Inflammatory macrophage treated with lipopolysaccharide for 1 hour (primary cell): ENCODE measurements around the gene CUBN.

ENCODE experiments used
- DNase-seq, 2 donors: peaks; one replicate each; pipeline ENCODE4 v3.0.0-alpha.2; 2020 to 2022

Gene CUBN

DNA sequence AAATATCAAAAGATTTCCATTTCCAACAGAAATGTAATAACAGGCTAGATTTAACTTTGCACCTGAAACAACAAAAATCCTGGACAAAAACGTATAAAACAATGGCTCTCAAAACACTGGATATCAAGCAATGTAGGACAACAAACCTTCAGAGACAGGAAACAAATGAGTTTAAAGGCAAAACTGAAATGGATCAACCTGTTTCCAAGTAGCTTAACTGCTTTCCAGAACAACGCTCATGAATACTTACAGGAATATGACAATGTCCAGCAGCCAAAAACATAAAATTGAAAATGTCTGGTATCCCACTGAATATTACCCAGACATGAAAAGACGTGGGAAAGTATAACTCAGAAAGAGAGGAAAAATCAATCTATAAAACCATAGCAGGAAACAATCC, 62.8 kb downstream of the CUBN start:
- no peak for DNase-seq

DNA sequence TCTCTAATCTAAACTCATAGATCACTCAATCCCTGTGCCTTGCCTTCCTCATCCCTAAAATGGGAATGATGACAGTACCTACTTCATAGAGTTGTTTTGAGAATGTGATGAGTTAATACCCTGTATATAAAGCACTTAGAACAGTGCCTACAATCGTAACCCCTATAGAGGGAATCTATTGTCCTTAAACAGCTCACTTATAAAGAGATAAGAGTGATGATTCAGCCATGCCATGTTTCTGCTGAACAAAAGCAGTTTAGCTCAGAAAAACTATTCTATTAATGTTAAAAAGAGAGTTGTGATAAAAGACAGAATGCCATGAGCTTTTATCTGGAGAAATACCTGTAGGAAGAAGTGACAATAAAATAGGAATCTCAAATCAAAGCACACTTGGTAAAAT, 63.6 kb downstream of the CUBN start:
- no peak for DNase-seq

DNA sequence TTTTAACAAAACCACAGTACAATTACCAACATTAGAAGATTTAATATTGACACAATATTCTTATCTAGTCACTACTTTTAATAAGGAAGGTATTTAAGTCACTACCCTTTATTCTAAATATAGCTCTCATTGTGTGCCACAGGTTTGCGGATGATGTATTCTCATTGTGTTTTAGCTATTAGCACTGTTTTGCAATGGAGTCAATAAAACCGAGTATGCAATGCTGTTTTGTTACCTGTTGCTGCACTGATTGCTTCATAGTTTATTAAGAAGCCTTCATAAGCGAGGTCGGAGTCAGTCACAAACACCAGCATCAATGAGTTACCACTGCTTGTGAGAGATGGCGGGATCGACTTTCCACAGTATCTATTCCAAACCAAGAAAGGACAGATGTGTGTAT, 64.3 kb downstream of the CUBN start:
- DNase-seq: no peak

DNA sequence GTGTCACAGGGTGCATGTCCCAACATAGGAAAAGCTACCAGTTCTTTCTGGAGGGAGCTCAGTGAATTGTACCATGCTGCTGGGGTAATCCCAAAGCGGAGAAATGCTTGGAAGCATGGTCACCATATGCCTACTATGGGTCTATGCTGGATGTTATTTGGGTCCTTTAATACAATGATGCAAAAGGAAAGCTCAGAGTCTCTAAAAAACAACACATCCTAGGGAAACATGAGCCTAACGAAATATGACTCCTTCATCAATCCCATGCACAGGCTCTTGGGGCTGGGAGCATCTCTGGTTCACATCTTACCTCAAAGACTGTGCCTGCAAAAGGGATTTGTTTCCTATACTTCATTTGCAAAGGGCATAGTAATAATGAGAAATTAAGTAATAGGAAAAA, 65.2 kb downstream of the CUBN start:
- no peak for DNase-seq

DNA sequence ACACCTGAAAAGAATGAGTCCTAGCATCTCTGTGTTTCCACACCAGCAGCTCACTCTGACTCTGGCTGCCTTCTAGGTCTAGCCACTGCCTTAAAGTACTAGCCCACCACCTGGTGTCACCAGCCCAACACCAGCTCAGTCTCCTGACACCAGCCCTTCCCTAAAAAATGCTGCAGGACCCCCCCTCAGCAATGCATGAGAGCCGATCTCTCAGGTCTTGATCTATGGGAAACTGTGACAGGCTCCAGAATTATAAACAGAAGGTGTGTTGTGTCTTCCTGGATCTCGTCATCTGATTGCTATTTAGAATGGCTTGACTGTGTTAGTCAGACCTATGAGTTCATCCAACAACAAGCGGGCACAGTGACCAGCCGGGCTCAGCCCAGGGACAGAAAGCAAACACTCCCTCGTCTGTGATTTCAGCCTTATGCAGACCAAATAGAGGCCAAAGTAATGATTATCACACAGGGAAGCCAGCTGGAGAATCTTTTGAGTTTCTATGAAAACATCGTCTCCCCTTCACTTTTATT, 66.6 kb downstream of the CUBN start:
- DNase-seq: no peak

DNA sequence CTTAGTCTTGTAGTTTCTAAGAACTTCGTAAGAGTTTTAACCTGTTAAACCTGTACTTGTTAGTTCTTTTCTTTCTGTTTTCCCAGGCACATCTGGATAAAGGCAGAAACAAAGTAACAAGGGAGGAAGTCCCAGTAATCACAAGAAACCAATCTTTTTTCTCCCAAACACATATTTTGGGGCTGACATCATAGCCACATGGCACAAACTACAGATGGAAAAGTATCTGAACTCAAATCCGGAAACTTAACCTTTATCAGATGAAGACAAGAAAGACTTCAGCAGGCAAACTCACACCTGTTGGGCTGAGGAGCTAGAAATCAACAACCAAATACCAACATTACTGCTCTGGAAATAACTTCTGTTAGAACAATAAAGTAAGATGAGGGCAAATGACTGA, 67.1 kb downstream of the CUBN start:
- no peak for DNase-seq

DNA sequence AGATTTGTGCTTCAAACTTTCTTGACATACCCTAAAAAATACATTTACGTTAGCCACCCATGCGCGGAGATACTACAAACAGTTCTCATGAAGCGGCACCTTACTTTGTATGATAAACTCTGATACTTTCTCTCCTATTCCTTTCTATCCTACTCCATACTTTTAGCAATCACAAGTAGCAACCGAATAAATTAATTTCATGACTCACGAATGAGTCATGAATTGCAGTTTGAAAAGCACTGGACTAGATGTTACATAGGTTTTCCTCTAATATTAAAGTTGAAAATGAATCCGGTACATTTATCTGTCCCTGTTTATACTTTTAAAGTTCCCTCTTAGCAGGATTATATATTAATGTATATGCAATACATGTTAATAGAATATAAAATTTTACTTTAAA, 67.6 kb downstream of the CUBN start:
- no peak for DNase-seq

DNA sequence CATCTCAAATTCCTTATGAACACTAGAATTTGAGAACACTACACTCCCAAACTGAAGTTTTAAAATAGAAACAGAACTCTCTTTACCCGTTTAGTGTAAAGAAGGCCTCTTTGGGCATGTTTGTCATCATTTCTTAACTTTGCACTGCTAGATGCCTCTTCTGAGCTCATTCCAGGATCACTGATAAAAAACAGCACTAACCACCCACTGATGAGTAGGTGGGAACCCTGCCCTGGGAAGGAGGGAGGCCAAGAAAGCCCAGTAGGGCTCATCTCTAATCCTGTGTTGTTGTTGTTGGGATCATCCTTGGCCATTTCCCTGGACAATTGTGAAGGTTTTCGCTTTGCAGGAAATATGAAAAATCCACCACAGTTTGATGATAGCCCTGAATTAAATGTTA, 68.2 kb downstream of the CUBN start:
- DNase-seq: no peak

DNA sequence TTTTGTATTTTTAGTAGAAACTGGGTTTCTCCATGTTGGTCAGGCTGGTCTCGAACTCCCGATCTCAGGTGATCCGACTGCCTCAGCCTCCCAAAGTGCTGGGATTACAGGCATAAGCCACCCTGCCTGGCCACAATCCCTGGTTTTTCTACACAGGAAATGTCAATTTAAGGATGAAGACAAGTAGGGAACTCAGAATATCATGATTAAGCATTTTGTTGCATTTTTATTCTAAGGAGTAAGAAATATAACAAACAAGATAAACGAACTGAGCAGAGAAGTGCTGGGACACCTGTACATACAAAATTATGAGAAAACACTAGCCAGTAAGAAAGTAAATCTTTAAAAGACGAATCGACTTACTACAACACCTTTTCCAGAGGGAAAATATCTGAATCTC, 69.3 kb downstream of the CUBN start:
- no peak for DNase-seq

DNA sequence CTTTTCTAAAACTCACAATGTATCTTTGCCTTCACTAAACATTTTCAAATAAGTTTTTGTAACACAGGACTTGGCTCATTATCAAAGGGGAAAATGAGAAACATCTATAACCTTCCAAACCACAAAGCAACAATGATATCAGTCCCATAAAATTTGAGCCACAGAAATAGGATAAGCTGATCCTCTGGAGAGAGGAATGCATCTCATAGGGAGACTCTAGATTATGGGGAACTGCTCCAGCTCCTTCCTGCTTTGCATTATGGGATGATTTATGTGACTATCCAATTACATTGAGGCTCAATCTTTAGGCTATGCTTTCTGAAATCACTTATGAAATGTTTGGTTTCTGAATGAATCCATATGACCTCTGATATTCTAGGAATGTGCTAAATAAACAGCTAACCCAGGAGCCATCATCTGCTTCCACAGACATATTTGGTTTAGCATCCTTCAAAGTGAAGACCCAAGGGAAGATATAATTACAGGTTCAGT, 70.4 kb downstream of the CUBN start:
- no peak for DNase-seq

DNA sequence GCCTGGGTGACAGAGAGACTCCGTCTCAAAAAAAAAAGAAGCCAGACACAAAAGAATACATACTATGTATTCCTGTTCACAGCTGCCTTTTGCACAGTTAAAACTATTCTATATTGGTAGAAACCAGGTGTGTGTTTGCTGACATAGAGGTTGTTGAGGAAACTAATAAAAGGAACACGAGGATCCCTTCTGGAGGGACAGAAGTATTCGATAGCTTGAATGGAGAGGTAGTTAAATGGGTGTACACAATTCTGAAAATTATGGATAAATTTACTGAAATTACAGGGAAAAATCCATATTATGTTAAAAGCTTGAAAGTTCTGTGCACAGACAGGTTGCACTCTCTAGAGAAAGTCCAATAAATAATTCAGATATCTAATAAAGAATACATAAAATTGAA, 71.5 kb downstream of the CUBN start:
- DNase-seq: no peak

DNA sequence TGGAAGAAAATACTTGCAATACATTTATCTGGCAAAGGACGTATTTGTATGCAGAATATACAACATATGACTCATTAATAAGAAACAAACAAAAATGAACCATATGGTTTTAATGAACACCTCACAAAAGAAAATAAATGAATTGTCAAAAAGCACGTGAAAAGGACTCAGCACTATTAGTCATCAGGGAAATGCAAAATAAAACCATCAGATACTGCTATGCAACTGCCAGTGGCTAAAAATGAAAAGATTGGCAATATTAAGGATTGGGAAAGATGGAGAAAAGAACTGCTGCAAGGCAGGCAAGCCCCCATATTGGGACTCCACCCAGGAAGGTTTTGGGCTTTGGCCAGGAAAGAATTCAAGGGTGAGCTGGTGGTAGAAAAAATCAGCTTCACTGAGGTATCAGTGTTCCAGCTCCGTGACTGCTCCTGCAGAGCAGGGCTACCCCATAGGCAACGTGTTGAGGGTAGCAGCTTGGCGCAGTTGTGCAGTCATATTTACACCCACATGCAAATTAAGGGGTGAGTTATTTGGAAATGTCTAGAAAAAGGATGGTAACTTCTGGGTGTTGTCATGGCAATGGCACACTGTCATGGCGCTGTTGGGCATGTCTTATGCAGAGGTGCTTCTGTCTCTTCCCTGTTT, 72.7 kb downstream of the CUBN start:
- peak; percentile 22 to 43 for DNase-seq

DNA sequence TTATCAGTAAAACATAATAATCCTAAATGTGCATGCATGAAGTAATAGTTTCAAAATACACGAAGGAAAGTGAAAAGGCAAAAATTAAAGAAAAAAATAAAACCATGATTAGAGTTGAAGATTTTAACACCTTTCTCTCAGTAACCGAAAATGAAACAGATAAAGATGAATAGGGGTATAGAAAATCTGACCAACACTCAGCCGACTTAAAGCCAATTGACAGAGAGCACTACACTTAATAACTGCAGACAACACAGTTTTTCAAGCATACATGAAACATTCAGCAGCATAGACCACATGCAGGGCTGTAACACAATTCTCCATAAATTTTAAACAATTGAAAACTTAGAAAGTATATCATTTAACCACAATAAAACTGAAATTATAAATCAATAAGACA, 76.1 kb downstream of the CUBN start:
- no peak for DNase-seq

DNA sequence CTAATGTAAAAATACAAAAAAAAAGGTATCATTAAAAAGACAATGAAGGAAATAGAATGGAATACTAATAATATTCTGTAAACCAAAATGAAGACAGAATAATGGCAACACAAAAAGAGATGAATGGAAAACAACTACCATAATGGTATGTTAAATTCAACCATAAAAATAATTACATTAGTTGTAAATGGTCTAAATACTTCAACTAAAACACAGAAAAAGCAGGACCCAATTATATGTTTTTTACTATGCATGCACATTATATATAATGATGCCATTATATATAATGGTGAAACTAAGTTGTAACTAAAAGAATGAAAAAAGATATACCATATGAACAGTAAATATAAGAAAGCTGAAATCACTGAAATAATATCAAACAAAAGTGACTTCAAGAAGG, 76.5 kb downstream of the CUBN start:
- DNase-seq: no peak

DNA sequence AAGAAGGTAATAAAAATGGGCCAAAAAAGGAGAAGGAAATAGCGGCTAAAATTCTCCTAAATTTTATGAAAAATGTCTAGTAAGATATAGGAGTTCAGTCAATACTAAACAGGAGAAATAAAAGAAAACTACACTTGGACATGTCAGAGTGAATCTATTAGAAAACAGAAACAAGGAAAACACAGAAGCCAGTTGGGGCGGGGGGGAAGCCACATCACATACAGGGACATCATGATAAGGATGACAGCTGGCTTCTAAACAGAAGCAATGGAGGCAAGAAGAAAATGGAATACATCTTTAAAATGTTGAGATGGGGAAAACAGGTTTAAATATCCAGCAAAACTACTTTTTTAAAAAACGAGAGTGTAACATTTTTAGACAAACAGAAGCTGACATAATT, 77.8 kb downstream of the CUBN start:
- no peak for DNase-seq

DNA sequence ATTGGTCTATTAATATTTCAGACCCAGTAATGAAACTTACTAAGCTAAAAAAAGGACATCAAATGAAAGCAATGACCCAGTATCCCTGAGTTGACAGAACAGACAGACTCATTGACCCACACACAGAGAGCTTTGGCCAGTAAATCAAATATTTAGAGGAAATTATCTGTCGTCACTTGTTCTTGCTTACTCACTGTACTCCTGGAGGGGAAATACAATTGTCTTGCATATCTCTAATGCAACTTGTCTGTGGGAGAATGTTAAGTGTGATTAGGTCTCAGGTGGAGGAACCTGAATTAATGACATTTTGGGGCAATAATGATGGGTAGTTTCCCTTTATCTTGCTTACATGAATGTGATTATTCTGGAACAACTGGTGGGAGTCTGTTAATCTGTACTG, 80.4 kb downstream of the CUBN start:
- peak; percentile 33 to 40 for DNase-seq

DNA sequence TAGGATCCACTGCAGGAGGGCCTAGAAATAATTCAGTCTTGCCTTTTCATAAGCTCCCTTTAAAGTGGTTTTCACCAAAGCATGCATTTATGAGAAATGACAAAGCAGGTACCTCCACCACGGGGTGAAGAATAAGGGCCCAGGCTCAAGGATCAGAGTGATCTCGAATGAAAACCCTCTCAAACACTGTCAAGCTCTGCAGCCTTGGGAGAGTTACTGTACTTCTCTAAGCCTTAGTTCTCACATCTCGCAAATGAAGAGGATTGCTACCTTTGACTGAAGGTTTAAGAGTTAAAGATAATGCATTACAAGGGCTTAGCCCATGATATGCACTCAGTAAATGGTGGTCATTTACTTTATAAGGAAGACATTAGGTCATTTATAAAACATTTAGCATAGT, 81.7 kb downstream of the CUBN start:
- DNase-seq: no peak

DNA sequence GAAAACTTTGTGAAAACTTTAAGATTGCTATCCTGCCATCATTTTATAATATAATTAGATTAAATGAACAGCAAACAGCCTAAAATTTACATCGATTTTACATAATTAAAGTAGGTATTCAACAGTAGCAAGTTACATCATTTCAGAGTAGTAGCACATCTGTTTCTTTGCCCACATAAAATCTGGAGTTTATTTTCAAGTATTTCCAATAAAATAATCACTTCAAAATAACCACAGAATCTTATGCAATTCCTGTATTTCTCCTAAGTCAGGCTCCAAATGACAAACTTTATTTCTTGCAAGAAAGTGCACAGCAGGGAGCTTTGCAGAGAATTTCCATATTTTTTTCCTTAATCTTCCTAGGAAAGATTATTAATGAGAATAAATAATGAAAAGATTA, 82.6 kb downstream of the CUBN start:
- no peak for DNase-seq

DNA sequence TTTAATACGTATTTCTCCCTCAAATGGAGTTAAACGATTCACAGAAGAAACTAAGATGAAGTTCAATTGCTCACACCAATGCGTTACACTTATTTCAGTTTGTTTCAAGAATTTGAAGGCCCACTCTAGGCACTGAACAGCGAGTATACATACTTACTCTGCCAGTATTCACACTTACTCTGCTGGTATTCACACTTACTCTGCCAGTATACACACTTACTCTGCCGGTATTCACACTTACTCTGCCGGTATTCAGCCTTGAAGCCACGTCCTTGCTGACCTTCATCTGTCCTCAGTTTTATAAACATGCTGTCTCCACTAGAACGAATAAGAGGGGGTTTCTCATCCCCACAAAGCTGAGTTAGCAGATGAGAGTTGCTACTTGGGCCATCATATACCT, 86.0 kb downstream of the CUBN start:
- no peak for DNase-seq

DNA sequence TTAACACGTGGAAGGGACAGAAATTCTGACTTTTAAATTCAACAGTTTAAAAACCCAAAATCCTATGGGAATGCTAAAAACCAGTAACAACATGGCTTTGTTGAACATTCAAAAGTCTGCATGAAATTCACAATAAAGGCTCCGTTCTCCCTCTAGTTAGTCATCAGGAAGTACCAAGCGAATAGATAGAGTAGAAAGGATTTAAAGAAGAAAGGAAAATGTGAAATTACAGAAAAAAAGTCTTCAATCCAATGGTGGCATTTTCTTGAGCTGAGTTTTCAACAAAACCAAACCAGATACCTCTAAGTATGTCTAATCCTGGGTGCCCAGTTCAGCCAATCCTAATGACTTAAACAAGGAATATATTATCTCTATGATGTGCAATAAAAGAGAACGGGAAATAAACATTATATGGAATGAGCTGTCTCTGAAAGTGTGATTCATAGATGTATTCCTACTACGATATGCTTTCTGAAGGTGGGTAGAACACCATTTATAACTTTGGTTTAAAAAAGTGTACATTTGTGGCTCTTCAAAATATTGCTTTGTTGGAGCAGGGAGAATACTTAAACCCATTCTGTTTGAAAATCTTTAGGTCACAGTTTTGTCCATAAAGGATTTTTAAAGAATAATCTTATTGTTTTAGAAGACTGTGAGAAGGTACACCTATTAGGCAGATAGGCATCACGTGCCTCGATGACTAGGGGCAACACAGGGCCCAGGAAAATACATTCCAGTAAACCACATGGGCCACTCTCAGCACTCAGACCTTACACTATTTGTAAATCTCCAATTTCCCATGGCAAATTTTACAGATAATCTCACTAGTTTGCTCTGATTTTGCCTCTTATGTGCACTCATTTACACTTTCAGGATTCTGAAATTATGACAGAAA, 87.7 kb downstream of the CUBN start:
- no peak for DNase-seq

DNA sequence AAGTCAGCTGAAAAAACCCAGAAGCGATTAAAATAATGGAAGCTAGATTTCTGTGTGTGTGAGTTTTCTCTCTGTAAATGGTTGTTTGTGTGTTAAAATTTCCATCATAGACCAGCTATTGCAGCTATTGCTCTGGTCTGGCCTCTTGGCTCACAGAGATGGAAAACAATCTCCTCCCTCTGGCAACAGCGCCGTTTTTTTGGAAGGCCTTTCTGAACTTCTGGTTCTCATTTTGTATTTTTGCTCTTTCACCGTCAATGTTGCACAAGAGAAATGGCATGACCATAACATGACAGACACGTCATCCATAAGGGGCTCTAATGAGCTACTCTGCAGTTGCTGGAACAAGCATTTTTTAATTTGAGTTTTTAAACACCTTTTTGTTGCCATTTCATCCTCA, 91.0 kb downstream of the CUBN start:
- DNase-seq: peak; percentile 73 to 79

DNA sequence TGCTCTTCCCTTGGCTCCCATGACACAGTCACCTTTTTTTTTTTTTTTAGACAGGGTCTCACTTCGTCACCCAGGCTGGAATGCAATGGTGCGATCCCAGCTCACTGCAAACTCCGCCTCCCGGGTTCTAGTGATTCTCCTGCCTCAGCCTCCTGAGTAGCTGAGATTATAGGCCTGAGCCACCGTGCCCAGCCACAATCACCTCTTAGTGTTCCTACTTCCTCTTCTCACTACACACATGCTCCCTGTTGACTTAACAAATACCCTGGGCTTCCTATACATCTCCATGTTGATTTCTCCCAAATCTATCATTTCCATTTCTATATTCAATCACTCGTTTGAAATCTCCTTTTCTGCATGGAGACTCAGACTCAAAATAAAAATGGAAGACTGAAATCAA, 91.7 kb downstream of the CUBN start:
- DNase-seq: no peak

DNA sequence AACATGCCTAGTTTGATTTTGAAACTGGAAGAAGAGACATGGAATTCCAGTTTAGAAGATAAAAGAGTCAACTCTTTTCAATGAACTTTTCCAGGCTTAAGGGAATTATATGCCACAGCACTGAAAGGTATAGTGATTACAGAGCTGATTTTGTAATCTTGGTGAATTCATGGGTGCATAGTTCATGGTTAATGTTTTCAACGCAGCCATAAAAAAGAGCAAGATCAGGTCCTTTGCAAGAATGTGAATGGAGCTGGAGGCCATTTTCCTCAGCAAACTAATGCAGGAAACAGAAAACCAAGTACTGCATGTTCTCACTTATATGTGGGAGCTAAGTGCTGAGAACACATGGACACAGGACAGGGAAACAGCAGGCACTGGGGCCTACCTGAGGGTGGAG, 94.2 kb downstream of the CUBN start:
- no peak for DNase-seq

DNA sequence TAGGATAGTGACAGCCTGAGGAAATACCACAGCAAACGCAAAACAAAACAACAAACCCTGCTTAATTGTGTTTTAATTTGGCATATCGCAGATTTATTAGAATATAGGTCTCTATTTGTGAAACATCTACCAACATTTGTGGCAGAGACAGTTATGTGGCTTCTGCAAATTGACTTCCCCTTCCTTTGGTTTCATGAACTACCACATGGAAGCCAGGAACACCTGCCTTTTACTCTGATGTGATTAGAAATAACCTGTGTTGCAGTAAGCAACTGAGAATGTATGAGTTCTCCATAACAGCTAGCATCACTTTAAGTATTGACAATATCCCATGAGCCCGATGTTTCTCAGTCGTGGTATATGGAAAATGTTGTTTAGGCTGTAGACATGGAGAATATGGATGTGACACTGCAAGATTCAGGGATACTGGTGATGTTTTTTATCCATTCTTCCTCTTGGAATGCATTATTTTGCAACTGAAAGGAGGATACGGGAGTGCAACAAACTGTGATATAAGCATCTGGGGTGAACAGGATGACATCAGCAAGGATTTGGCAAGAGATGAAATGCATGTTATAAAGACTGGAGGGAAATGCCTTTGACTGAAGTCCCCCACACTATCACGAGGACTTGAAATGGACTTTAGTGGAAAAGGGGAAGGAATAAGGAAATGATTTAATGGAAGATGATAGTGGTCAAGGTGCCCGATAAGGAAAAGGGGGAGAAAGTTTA, 95.9 kb downstream of the CUBN start:
- DNase-seq: peak; percentile 69 to 73
